Body of pancreas (tissue), 4 donors: ENCODE data around the gene STK40. TPM values are rescaled to one million over a fixed set of nuclear protein-coding genes. Genes with fewer than 3 reads are reported as not detected.
A peak's percentile ranks its signal among the peaks of the same experiment; 100 is the strongest.

Source experiments
- ATAC-seq: fragments of 150-250 bp; one replicate; pipeline ENCODE4 v1.9.1; 2016
- DNase-seq, 4 donors: peaks; one replicate each; pipeline ENCODE4 v3.0.0-alpha.2; 2019
- H3K27ac ChIP-seq, 4 donors: fragments of 200-600 bp; sonication (generic); 1 replicate in 3 of 4; 2 replicates in 1 of 4; pipeline versions ENCODE4 v1.5.1 to v1.6.1; 2016 to 2019; ENCODE audit warnings: mild to moderate bottlenecking in 1 of 4, mixed read lengths in 1 of 4, moderate library complexity in 1 of 4
- H3K27me3 ChIP-seq, 2 donors: fragments of 200-600 bp; sonication (generic); one replicate each; pipeline ENCODE4 v1.6.0; 2016; ENCODE audit warnings: mild to moderate bottlenecking in 1 of 2
- H3K36me3 ChIP-seq, 2 donors: fragments of 200-600 bp; sonication (generic); replicated peaks in 1 of 2; 2 replicates each; pipeline ENCODE4 v1.5.1; 2016; ENCODE audit warnings: low read depth in 2 of 2; ENCODE audit not compliant: insufficient read depth in 1 of 2
- H3K4me1 ChIP-seq: fragments of 200-600 bp; sonication (generic); one replicate; pipeline ENCODE4 v1.6.0; 2016
- H3K4me3 ChIP-seq, 2 donors: fragments of 200-600 bp; sonication (generic); 1 replicate in 1 of 2; 2 replicates in 1 of 2; pipeline ENCODE4 v1.5.1; 2016 to 2019
- H3K9me3 ChIP-seq, 3 donors: fragments of 200-600 bp; sonication (generic); 1 replicate in 2 of 3; 2 replicates in 1 of 3; pipeline ENCODE4 v1.5.1; 2016
- POLR2A ChIP-seq, 3 donors: fragments of 450-650 bp; IDR thresholded peaks; one replicate each; pipeline ENCODE4 v1.6.1; 2016; ENCODE audit warnings: antibody characterized with exemption in 3 of 3, mild to moderate bottlenecking in 2 of 3
- WGBS, 2 donors: methylation state at CpG; one replicate each; pipeline ENCODE4 v1.1.5; 2017; 5-methylcytosine and 5-hydroxymethylcytosine counted together
- intact Hi-C: fragments of 100-400 bp; cut with DNase I; formaldehyde crosslinking; loops from one replicate; pipeline ENCODE4 v1.15.1; 2023
- total RNA-seq, 2 donors: library from RNA; depleted of rRNA; stranded (reverse); fragments of >200 nt; gene quantifications; one replicate each; pipeline ENCODE4 v1.1.0, GENCODE V29; 2016
- TF ChIP-seq, protein P1 (sequence below), 7 experiments: fragments of 450-650 bp in 4 of 7; fragments of 200-600 bp in 3 of 7; sonication (generic) in 3 of 7; IDR thresholded peaks; one replicate each; pipeline ENCODE4 v1.5.1; 2016 to 2019; ENCODE audit warnings: antibody characterized with exemption in 7 of 7

STK40 gene
- total RNA-seq, 2 donors from 2014 or later = 25.2 to 30.3 TPM

DNA sequence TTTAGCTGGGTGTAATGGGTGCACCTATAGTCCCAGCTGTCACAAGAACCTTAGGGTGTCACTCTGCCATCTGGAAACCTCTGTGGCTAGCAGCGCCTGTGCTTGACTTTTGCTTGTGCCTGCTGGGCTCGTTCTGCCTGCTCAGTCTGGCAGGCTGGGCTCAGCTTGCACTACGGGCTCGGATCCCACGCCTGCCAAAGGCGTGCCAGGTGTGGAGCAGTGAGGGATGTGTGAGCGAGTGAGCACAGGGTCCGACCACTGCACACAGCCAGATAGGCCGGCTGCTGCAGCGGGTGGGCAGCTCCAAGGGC, 14.7 kb upstream of the STK40 start:
- Histone ChIP-seq H3K27me3 (no peaks in the 10 kb centered on the region), H3K4me1 (peaks cover 12% of the 10 kb centered on the region), H3K9me3 (no peaks in the 10 kb centered on the region), H3K36me3 (no peaks in the 10 kb centered on the region), H3K4me3 (no peak overlapping the region), H3K27ac (peak overlapping the region in 1 of 4 donors; percentile 37)
- intact Hi-C loops = no loop called here
- ATAC-seq (no peak), DNase-seq (no peak)
- 81 to 82% methylated on average over 6 to 10 of the region's 10 CpGs for WGBS, 2 donors
- TF ChIP-seq, protein P1, sequence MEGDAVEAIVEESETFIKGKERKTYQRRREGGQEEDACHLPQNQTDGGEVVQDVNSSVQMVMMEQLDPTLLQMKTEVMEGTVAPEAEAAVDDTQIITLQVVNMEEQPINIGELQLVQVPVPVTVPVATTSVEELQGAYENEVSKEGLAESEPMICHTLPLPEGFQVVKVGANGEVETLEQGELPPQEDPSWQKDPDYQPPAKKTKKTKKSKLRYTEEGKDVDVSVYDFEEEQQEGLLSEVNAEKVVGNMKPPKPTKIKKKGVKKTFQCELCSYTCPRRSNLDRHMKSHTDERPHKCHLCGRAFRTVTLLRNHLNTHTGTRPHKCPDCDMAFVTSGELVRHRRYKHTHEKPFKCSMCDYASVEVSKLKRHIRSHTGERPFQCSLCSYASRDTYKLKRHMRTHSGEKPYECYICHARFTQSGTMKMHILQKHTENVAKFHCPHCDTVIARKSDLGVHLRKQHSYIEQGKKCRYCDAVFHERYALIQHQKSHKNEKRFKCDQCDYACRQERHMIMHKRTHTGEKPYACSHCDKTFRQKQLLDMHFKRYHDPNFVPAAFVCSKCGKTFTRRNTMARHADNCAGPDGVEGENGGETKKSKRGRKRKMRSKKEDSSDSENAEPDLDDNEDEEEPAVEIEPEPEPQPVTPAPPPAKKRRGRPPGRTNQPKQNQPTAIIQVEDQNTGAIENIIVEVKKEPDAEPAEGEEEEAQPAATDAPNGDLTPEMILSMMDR (IDR thresholded peaks at IDR 0.05) = no peak
- no peak for TF ChIP-seq POLR2A (IDR thresholded peaks at IDR 0.05)

DNA sequence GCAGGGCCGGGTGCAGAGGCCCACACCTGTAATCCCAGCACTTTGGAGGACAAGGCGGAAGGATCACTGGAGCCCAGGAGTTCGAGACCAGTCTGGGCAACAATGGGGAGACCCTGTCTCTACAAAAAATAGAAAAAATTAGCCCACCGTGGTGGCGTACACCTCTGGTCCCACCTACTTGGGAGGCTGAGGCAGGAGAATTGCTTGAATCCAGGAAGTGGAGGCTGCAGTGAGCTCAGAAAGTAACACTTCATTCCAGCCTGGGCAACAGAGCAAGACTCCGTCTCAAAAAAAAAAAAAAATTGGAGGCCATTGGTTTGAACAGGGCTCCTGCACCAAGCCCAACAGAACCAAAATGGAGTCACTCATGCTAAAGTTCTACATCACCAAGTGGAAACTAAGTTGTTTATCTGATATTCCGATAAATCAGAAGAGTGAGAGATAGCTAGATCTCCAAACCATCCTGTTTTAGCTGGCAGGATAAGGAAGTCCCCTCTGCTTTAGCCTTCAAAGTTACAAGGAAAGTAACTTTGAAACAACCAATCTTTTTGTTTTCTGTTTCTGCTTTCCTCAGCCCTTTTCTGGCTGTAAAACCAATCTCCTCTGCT, 12.8 kb upstream of the STK40 start:
- Histone ChIP-seq H3K27ac (peak overlapping the region in 3 of 4 donors; percentile 80 to 93 (median 93)), H3K4me1 (peaks cover 12% of the 10 kb centered on the region), H3K27me3 (no peaks in the 10 kb centered on the region), H3K9me3 (no peaks in the 10 kb centered on the region), H3K4me3 (no peak overlapping the region), H3K36me3 (peaks cover 0 to 2% of the 10 kb centered on the region in 2 donors)
- intact Hi-C loops = no loop called here
- DNase-seq = no peak
- no peak for ATAC-seq
- TF ChIP-seq POLR2A (IDR thresholded peaks at IDR 0.05) = no peak
- TF ChIP-seq, protein P1 (IDR thresholded peaks at IDR 0.05) = no peak
- WGBS, 2 donors = 81% methylated on average over 7 of the region's 7 CpGs

DNA sequence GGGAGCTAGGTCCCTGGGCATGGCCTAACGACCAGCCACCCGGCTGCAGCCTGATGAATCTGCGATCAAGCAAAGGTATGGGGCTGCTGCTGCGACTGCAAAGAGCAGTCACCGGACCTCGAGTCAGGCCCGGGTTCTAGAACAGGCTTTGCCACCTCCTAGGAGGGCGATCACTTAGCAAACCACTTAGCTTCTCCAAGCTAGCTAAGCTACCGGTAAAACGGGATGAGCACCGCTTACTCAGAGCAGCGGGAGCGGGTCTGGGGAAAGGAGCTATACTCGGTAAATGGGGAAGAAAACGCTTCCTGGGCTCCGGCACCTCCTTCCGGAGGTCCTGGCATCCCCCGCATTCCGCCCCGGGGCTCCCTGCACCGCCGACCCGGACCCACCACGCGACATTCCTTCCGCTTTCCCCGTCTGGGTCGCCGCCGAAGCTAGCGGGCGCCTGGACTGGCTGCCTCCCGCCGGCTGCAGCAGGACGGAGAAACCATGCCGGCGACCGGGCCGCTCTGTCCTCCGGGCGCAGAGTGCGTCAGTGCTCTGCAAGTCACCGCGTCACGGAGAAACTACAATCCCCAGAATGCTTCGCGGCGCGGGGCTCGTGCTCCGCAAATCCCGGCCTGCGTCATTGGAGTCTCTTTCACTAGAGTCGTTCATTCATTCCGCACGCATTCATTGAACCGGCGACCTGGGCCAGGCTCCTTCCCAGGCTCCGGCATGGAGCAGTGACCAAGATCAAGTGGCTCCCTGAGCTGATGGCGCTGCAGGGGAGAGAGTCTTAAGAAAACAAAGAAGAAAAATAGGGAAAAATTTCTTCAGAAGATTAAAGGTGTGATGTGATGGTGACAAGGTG, 11.9 kb upstream of the STK40 start, which contains the start of gene LSM10:
Gene LSM10, minus strand, starts transcription at position 531 of the 853 bp plus-strand sequence. CDS start 3,779 bp downstream, outside the sequence.
- H3K27ac ChIP-seq = peak within 1 kb of the TSS; percentile 80 to 93 (median 88)
- intact Hi-C loops = no loop called here
- TF ChIP-seq, protein P1 (IDR thresholded peaks at IDR 0.05) = no peak
- peak; percentile 89 to 94 (median 94) for TF ChIP-seq POLR2A (IDR thresholded peaks at IDR 0.05)
- H3K4me3 ChIP-seq = peak within 1 kb of the TSS; percentile 35 to 75
- H3K4me1 ChIP-seq = peaks cover 12% of the 10 kb centered on the region
- peak; percentile 99 for ATAC-seq
- peaks cover 0 to 6% of the 10 kb centered on the region in 2 donors for H3K36me3 ChIP-seq
- DNase-seq = peak; percentile 93 to 96 (median 95)
- H3K27me3 ChIP-seq = no peaks in the 10 kb centered on the region
- WGBS, 2 donors = 0% methylated on average over 23 to 60 of the region's 60 CpGs
- no peaks in the 10 kb centered on the region for H3K9me3 ChIP-seq

DNA sequence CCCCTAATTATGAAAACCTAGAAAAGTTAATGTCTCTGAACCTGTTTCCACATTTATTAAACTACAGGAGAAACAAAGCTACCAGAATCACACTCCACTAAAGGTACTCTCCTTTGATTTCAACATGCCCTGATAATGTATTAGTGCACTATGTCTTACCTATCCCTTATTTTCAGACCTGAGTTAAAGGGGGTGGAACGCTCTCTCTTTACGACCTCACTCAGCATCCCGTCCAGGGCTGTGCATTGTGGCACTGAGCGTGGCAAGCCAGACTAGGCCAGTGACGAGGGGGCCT, 11.3 kb upstream of the STK40 start:
- no peaks in the 10 kb centered on the region for H3K9me3 ChIP-seq
- no peaks in the 10 kb centered on the region for H3K27me3 ChIP-seq
- peaks cover 0 to 8% of the 10 kb centered on the region in 2 donors for H3K36me3 ChIP-seq
- no peak for DNase-seq
- H3K27ac ChIP-seq = peak overlapping the region; percentile 80 to 93 (median 88)
- intact Hi-C loops = no loop called here
- TF ChIP-seq, protein P1 (IDR thresholded peaks at IDR 0.05) = no peak
- TF ChIP-seq POLR2A (IDR thresholded peaks at IDR 0.05) = no peak
- WGBS, 2 donors = 0 to 1% methylated on average over 2 to 5 of the region's 5 CpGs
- H3K4me1 ChIP-seq = peaks cover 12% of the 10 kb centered on the region
- ATAC-seq = peak; percentile 43
- H3K4me3 ChIP-seq = peak overlapping the region in 1 of 2 donors; percentile 75
